ENCODE results near the gene RAPGEF1.

GRCh38 chr9:131589124-131589711, 150.7 kb downstream of the RAPGEF1 start:
- TF ChIP-seq POLR2A (IDR thresholded peaks at IDR 0.05): no peak
- no peak for TF ChIP-seq POLR2AphosphoS5 (IDR thresholded peaks at IDR 0.05)

Data from sigmoid colon (tissue), 4 donors.